ENCODE data around the gene ATIC. TPM values are rescaled to one million over a fixed set of nuclear protein-coding genes. Genes with fewer than 3 reads are reported as not detected.

Gene ATIC
- total and polyA plus RNA-seq, 8 donors, result 78.6 to 107 (median 97.9) TPM

GRCh38 chr2:215370112-215370965 is 58.5 kb downstream of the ATIC start:
- Histone ChIP-seq H3K4me3 (no peak overlapping the region), H3K4me1 (no peaks in the 10 kb centered on the region), H3K27me3 (no peaks in the 10 kb centered on the region), H3K27ac (no peak overlapping the region), H3K9me3 (no peaks in the 10 kb centered on the region), H3K36me3 (peaks cover 3 to 60% of the 10 kb centered on the region in 2 donors)
- no peak for ATAC-seq
- DNase-seq, result no peak
- intact Hi-C loops (cut with DNase I), result no loop called here
- TF ChIP-seq CTCF (IDR thresholded peaks at IDR 0.05), result no peak

GRCh38 chr2:215371915-215372897 is 60.3 kb downstream of the ATIC start:
- no peaks in the 10 kb centered on the region for H3K9me3 ChIP-seq
- no peak overlapping the region for H3K27ac ChIP-seq
- no peak for ATAC-seq
- H3K4me3 ChIP-seq, result no peak overlapping the region
- H3K4me1 ChIP-seq, result no peaks in the 10 kb centered on the region
- DNase-seq, result no peak
- intact Hi-C loops (cut with DNase I), result no loop called here
- no peak for TF ChIP-seq CTCF (IDR thresholded peaks at IDR 0.05)
- peaks cover 3 to 51% of the 10 kb centered on the region in 2 donors for H3K36me3 ChIP-seq
- no peaks in the 10 kb centered on the region for H3K27me3 ChIP-seq

GRCh38 chr2:215372968-215373649 is 61.2 kb downstream of the ATIC start:
- no peaks in the 10 kb centered on the region for H3K9me3 ChIP-seq
- no peaks in the 10 kb centered on the region for H3K27me3 ChIP-seq
- DNase-seq (no peak), ATAC-seq (no peak)
- no peaks in the 10 kb centered on the region for H3K4me1 ChIP-seq
- no peak overlapping the region for H3K4me3 ChIP-seq
- H3K36me3 ChIP-seq, result peaks cover 3 to 55% of the 10 kb centered on the region in 2 donors
- intact Hi-C loops (cut with DNase I), result no loop called here
- H3K27ac ChIP-seq, result no peak overlapping the region
- TF ChIP-seq CTCF (IDR thresholded peaks at IDR 0.05), result no peak

- TF ChIP-seq CTCF (IDR thresholded peaks at IDR 0.05), result no peak
Measured at GRCh38 chr2:215374002-215374401, 62.1 kb downstream of the ATIC start.

More at GRCh38 chr2:215374002-215374401, 62.1 kb downstream of the ATIC start:
- Histone ChIP-seq H3K9me3 (no peaks in the 10 kb centered on the region), H3K36me3 (peaks cover 0 to 55% of the 10 kb centered on the region in 2 donors), H3K27me3 (no peaks in the 10 kb centered on the region), H3K27ac (no peak overlapping the region), H3K4me1 (no peaks in the 10 kb centered on the region), H3K4me3 (no peak overlapping the region)
- intact Hi-C loops (cut with DNase I), result no loop called here
- no peak for ATAC-seq
- no peak for DNase-seq
